Activated naive CD4-positive, alpha-beta T cell treated with anti-CD3 and anti-CD28 coated beads, Interleukin-2, amount 50 U/mL, for 16 hours (primary cell): ENCODE results near the gene NFS1.

Experiments used
- DNase-seq: peaks from one replicate; pipeline ENCODE4 v3.0.0-alpha.2; 2020

The NFS1 gene

GRCh38 chr20:35635652-35636051 is 63.5 kb downstream of the NFS1 start:
- DNase-seq, result no peak

GRCh38 chr20:35632539-35633115 is 66.5 kb downstream of the NFS1 start:
- no peak for DNase-seq

- no peak for DNase-seq
Measured at GRCh38 chr20:35630636-35631035, 68.5 kb downstream of the NFS1 start.

GRCh38 chr20:35629427-35630145 is 69.6 kb downstream of the NFS1 start:
- DNase-seq, result no peak

- DNase-seq, result no peak
Measured at GRCh38 chr20:35627121-35627520, 72.0 kb downstream of the NFS1 start.

GRCh38 chr20:35626386-35627001 is 72.7 kb downstream of the NFS1 start:
- DNase-seq, result no peak

- DNase-seq, result no peak
Measured at GRCh38 chr20:35625584-35626385, 73.4 kb downstream of the NFS1 start.

GRCh38 chr20:35621560-35621946 is 77.6 kb downstream of the NFS1 start:
- DNase-seq, result no peak

- no peak for DNase-seq
Measured at GRCh38 chr20:35620818-35621559, 78.2 kb downstream of the NFS1 start.

- DNase-seq, result peak; percentile 84
Measured at GRCh38 chr20:35619196-35620095, 79.7 kb downstream of the NFS1 start.

- peak; percentile 22 for DNase-seq
Measured at GRCh38 chr20:35618263-35619131, 80.7 kb downstream of the NFS1 start.
